Right lobe of liver (tissue), 4 donors: Measurements from ENCODE around the gene ARL15.

ENCODE experiments used
- CTCF ChIP-seq, 4 donors: fragments of 200-600 bp in 3 of 4; fragments of 450-650 bp in 1 of 4; IDR thresholded peaks; one replicate each; pipeline versions ENCODE4 v1.5.1 to v1.8.0; 2016 to 2022; ENCODE audit warnings: antibody characterized with exemption in 4 of 4, mild to moderate bottlenecking in 2 of 4
- POLR2A ChIP-seq: fragments of 450-650 bp; IDR thresholded peaks from one replicate; pipeline ENCODE4 v1.6.1; 2017; ENCODE audit warnings: antibody characterized with exemption, mild to moderate bottlenecking
- donor health status: DM: no; HTN: no; CAD: no.
- donor health status: DM: no; HTN: no; CAD: no.
- donor health status: DM: no; HTN: yes; CAD: no.

- TF ChIP-seq CTCF (IDR thresholded peaks at IDR 0.05): no peak
- TF ChIP-seq POLR2A: no peak
Measured at GRCh38 chr5:54264574-54264973, 45.8 kb downstream of the ARL15 start.
